Activated naive CD4-positive, alpha-beta T cell treated with anti-CD3 and anti-CD28 coated beads, Interleukin-2, amount 10 ng/mL, durations not matched to agents 7 days and 5 days (primary cell): ENCODE measurements around the gene HNF4A.
"Not testable (repeated sequence)": the region's sequence is repeated elsewhere in the genome, so short reads cannot be mapped to it uniquely, and the experiment has no call there.

ENCODE experiments used
- CTCF ChIA-PET: fragments of 350-600 bp; sonication (Branson Sonifier 250); formaldehyde crosslinking; loops from one replicate; lab custom pipeline; 2021; ENCODE audit warnings: antibody characterized with exemption; lab: Charles Lee
- DNase-seq: peaks from one replicate; pipeline ENCODE4 v3.0.0-alpha.2; 2020
- H3K27ac Mint-ChIP-seq: one replicate; pipeline ENCODE4 v1.8.0; 2021; ENCODE audit warnings: mild to moderate bottlenecking, moderate library complexity, mixed read lengths
- H3K27me3 Mint-ChIP-seq: one replicate; pipeline ENCODE4 v1.8.0; 2021; ENCODE audit warnings: mild to moderate bottlenecking, mixed read lengths
- H3K36me3 Mint-ChIP-seq: one replicate; pipeline ENCODE4 v1.8.0; 2021; ENCODE audit warnings: mixed read lengths
- H3K4me1 Mint-ChIP-seq: one replicate; pipeline ENCODE4 v1.8.0; 2021; ENCODE audit warnings: mixed read lengths
- H3K4me3 Mint-ChIP-seq: one replicate; pipeline ENCODE4 v1.8.0; 2021; ENCODE audit warnings: mild to moderate bottlenecking, moderate library complexity, mixed read lengths
- H3K9me3 Mint-ChIP-seq: one replicate; pipeline ENCODE4 v1.8.0; 2021; ENCODE audit warnings: mixed read lengths

The HNF4A gene

DNA sequence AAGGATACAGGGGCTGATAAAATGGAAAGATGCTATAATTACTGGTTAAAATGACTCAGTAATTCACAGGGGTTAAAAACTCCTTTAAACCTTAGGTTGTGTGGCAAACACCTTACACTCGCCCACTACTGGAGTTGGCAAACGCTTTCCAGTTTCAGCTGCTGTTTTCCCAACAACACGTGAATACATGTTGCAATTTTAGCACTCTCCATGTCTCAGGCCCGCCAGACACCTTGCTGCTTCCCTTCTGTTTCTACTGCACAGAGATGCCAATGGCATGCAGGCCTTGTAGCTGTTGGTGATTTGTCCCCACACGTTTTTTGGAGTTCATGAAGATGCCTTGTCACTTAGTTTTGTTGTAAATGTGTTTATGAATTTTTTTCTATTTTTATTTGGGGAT lies 114.8 kb downstream of the HNF4A start:
- Mint-ChIP-seq H3K4me1 (peaks cover 7% of the 10 kb centered on the region), H3K9me3 (no peaks in the 10 kb centered on the region), H3K36me3 (no peaks in the 10 kb centered on the region), H3K27me3 (peaks cover 21% of the 10 kb centered on the region), H3K27ac (no peak overlapping the region), H3K4me3 (no peak overlapping the region)
- no peak for DNase-seq
- CTCF ChIA-PET = no interaction called here

DNA sequence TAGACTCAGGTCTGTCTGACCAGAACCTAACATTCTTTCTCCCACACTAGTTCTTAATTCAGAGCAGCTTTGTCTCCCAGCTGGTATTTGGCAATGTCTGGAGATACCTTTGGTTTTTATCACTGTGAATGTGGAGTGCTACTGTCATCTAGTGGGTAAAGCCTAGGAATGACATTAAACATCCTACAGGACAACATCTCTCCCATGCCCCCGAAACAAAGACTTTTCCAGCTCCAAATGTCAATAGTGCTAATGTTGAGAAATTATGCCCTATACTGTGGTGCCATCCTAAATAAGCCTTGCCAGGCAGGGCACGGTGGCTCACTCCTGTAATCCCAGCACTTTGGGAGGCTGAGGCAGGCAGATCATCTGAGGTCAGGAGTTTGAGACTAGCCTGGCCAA lies 116.0 kb downstream of the HNF4A start:
- CTCF ChIA-PET = interaction anchor here (1.2 kb wide), 1 partner anchor 87 kb away, joined by 3 read pairs; no protein-coding TSS in a partner anchor
- Mint-ChIP-seq H3K27ac (no peak overlapping the region), H3K27me3 (peaks cover 19% of the 10 kb centered on the region), H3K4me1 (peaks cover 19% of the 10 kb centered on the region), H3K9me3 (no peaks in the 10 kb centered on the region), H3K4me3 (no peak overlapping the region), H3K36me3 (no peaks in the 10 kb centered on the region)
- no peak for DNase-seq

DNA sequence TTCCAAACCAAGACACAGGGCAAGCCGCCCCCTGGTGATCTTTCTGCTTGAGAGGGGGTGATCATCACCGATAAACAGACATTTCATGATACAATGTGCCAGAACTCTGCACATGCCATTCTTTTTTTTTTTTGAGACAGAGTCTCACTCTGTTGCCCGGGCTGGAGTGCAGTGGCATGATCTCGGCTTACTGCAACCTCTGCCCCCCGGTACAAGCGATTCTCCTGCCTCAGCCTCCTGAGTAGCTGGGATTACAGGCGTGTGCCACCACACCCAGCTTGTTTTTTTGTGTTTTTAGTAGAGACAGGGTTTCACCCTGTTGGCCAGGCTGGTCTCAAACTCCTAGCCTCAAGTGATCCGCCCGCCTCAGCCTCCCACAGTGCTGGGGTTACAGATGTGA lies 116.8 kb downstream of the HNF4A start:
- H3K27ac Mint-ChIP-seq, H3K4me3 Mint-ChIP-seq, H3K36me3 Mint-ChIP-seq, DNase-seq, H3K9me3 Mint-ChIP-seq, CTCF ChIA-PET: not testable (repeated sequence)
- H3K4me1 Mint-ChIP-seq = peaks cover 27% of the 10 kb centered on the region
- H3K27me3 Mint-ChIP-seq = peaks cover 18% of the 10 kb centered on the region

DNA sequence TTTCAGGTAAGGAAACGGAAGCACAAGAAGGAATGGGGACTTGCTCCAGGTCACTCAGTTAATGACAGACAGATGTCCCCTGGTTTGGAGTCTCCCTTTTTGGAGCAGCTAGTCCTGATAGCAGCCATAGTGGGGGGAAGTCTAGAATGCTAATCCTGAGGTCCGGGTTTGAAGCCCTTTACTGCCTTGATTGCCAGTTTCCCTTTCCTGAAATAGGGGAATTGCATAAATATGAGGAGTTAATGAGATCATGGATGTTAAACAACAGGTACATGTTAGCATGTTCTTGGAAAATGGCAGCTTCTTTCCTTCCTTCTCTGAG lies 119.8 kb downstream of the HNF4A start:
- H3K36me3 Mint-ChIP-seq = peaks cover 5% of the 10 kb centered on the region

DNA sequence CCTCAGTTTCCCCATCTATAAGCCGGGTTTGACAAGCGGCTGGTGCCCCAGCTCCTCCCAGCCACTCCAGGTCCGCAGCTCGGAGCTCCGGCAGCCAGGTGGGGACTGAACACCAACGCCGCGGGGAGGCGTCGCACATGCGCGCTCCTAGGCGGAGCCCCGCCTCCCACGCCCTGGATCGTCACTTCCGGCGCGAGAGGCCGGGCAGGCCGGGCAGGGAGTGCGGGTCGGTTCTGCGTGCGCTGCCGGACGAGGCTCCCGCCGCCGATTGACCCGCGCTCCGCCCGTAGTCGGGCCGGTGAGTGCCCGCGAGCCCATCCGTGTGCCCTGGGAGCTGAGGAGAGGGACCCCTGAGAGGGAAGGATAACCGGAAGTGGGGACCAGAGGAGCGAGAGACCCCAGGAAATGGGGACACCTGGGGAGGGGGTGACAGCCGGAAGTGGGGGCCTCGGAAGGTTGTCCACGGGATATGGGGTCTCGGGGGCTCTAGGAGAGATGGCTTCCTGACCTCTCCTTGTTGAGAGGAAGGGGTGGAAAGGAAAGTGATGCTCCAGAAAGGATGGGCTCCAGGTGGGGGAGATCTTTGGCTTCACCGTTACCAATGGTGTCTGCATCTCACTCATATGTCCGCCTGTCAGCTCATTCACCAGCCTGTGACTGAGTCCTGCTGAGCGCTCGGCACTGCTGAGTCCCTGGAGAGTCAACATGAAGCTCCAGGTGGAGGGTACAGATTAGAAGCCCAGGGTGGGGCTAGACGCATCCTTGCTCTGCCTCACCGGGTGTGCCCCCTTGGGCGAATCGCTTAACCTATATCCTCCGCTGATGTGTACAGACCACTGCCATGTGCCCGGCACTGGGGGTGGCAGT lies 120.4 kb downstream of the HNF4A start, which contains the start of gene TTPAL:
Gene TTPAL, plus strand, starts transcription at position 181 of the 867 bp plus-strand sequence. CDS start 4,126 bp downstream, outside the sequence.
- Mint-ChIP-seq H3K27me3 (peaks cover 13% of the 10 kb centered on the region), H3K4me1 (peaks cover 27% of the 10 kb centered on the region), H3K9me3 (no peaks in the 10 kb centered on the region), H3K36me3 (peaks cover 8% of the 10 kb centered on the region), H3K4me3 (peak within 1 kb of the TSS; percentile 92), H3K27ac (peak within 1 kb of the TSS; percentile 89)
- CTCF ChIA-PET = interaction anchor here (0.7 to 1.9 kb wide), 7 partner anchors 11 to 134 kb away, joined by 3 to 19 read pairs (median 3); no protein-coding TSS in a partner anchor
- DNase-seq = peak; percentile 91

More for the DNA sequence above, 119.8 kb downstream of the HNF4A start:
- no peak for DNase-seq
- Mint-ChIP-seq H3K4me3 (peak overlapping the region; percentile 92), H3K4me1 (peaks cover 27% of the 10 kb centered on the region), H3K27me3 (peaks cover 13% of the 10 kb centered on the region), H3K27ac (peak overlapping the region; percentile 89), H3K9me3 (no peaks in the 10 kb centered on the region)
- CTCF ChIA-PET = interaction anchor here (0.8 to 1.9 kb wide), 6 partner anchors 12 to 134 kb away, joined by 3 to 19 read pairs (median 3); no protein-coding TSS in a partner anchor

DNA sequence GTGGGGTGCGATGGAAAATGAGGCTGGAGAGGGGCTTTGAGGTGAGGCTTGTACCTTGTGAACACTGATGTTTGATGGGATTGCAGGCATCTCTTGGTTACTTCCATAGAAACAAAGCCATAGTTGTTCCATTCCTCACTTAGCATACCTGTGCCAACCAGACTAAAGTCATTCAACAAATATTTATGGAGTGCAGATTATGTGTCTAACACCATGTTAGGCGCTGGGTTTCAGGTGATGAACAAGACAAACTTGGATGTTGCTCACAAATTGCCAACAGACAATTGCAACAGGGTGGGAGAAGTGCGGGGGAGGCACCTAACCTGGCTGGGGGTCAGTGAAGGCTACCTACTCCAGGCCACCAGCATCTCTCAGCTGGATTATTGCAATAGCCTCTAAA lies 121.7 kb downstream of the HNF4A start:
- Mint-ChIP-seq H3K27me3 (peaks cover 11% of the 10 kb centered on the region), H3K36me3 (peaks cover 18% of the 10 kb centered on the region), H3K27ac (no peak overlapping the region), H3K4me3 (peak overlapping the region; percentile 92), H3K4me1 (peaks cover 27% of the 10 kb centered on the region), H3K9me3 (no peaks in the 10 kb centered on the region)
- CTCF ChIA-PET = no interaction called here
- DNase-seq = no peak

DNA sequence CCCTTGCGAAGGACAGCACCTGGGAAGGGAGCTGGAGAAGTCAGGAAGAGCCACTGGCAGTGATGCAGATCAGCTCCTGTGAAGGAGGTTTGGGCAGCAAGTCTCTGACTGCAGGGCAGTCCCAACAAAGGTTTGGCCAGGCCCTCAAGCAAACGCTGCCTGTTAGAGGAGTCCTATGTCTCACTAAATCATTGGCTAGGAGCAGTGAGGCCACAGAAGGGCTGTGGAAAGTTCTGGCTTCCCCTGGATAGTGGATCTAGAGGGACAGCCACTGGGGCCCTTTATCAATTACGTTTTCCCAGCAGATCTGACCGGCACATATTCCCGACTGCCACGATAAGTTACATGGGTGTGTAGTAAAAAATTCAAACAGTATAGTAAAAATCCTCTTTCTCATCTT lies 122.7 kb downstream of the HNF4A start:
- CTCF ChIA-PET = interaction anchor here (0.6 kb wide), 1 partner anchor 157 kb away, joined by 3 read pairs; no protein-coding TSS in a partner anchor
- Mint-ChIP-seq H3K4me1 (peaks cover 27% of the 10 kb centered on the region), H3K36me3 (peaks cover 18% of the 10 kb centered on the region), H3K4me3 (no peak overlapping the region), H3K27ac (peak overlapping the region; percentile 75), H3K27me3 (peaks cover 5% of the 10 kb centered on the region), H3K9me3 (no peaks in the 10 kb centered on the region)
- DNase-seq = no peak

DNA sequence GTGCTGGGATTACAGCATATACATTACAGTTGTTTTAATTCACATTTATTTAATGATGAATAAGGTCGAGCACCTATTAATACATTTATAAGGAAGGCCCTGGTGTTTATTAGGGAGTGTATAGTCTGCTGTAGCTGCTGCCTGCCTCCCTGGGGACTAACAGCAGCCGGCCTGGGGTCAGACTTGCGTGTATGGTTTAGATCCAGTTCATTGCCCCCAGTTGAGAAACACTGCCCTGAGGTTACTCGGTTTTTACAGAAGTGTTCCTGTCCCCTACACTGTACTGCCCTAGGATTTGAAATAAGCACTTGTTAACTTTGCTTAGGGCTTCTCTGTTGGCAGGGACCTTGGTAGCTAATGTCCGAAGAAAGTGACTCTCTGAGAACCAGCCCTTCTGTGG lies 124.1 kb downstream of the HNF4A start:
- no peak overlapping the region for H3K27ac Mint-ChIP-seq
- peaks cover 27% of the 10 kb centered on the region for H3K4me1 Mint-ChIP-seq

DNA sequence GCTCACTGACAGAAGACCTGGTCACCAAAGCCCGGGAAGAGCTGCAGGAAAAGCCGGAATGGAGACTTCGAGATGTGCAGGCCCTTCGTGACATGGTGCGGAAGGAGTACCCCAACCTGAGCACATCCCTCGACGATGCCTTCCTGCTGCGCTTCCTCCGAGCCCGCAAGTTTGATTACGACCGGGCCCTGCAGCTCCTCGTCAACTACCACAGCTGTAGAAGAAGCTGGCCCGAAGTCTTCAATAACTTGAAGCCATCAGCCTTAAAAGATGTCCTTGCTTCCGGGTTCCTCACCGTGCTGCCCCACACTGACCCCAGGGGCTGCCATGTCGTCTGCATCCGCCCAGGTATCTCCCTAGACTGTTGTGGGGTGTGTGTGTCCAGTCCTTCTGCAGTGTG lies 124.6 kb downstream of the HNF4A start:
- Mint-ChIP-seq H3K27ac (no peak overlapping the region), H3K36me3 (peaks cover 28% of the 10 kb centered on the region), H3K4me1 (peaks cover 22% of the 10 kb centered on the region), H3K4me3 (no peak overlapping the region), H3K27me3 (peaks cover 5% of the 10 kb centered on the region), H3K9me3 (no peaks in the 10 kb centered on the region)
- no peak for DNase-seq
- CTCF ChIA-PET = no interaction called here

More for the DNA sequence above, 124.1 kb downstream of the HNF4A start:
- H3K4me3 Mint-ChIP-seq = no peak overlapping the region
- DNase-seq = no peak
- H3K36me3 Mint-ChIP-seq = peaks cover 27% of the 10 kb centered on the region
- no peaks in the 10 kb centered on the region for H3K9me3 Mint-ChIP-seq
- CTCF ChIA-PET = no interaction called here
- peaks cover 5% of the 10 kb centered on the region for H3K27me3 Mint-ChIP-seq

DNA sequence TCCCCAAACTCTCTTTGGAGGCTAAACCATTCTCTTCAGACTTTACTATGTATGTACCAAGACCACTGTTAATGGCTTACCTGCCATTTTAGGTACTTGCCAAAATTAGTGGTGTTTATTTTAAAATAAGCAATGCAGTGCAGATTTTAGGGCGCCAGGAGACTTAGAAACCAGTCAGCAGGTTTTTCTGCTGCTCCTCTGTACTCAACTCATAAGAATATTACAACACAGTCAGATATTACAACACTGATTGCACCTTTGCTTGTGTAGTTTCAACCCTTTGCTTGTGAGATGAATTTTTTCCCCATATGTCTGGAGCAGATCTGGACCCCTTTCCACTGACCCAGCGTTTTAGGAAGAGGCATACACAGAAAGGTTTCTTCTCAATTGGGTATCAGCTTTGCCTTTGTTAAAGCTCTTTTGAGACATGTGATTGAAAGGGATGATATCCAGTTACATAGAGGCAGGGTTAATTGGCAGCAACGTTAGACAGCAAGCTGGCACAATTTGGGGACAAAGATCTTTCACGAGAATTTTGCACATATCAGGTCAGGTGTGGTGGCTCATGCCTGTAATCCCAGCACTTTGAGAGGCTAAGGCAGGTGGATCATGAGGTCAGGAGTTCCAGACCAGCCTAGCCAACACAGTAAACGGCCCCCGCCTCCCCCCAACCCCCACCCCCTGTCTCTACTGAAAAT lies 126.4 kb downstream of the HNF4A start:
- Mint-ChIP-seq H3K36me3 (peaks cover 31% of the 10 kb centered on the region), H3K4me3 (no peak overlapping the region), H3K9me3 (no peaks in the 10 kb centered on the region), H3K27me3 (no peaks in the 10 kb centered on the region), H3K27ac (peak overlapping the region; percentile 50), H3K4me1 (peaks cover 5% of the 10 kb centered on the region)
- CTCF ChIA-PET = no interaction called here
- DNase-seq = no peak

DNA sequence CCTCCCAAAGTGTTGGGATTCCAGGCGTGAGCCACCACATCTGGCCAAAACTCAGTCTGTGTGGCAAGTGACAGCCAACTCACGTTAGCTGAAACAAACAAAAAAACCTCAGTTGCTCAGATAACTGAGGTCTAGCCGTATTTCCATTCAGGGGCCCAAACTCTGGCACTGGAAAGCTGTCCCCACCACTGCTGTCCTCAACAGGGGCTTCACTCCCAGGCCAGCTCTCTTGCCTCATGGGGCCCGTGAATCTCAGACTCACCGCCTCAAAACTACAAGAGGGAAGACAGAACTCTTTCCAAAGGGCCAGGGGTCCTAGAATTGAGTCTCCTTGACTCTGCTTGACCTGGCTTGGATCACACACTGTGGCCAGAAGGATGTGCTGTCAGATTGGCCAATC lies 127.6 kb downstream of the HNF4A start:
- Mint-ChIP-seq H3K9me3 (no peaks in the 10 kb centered on the region), H3K4me1 (no peaks in the 10 kb centered on the region), H3K36me3 (peaks cover 29% of the 10 kb centered on the region), H3K27ac (no peak overlapping the region), H3K4me3 (no peak overlapping the region), H3K27me3 (no peaks in the 10 kb centered on the region)
- DNase-seq = no peak
- CTCF ChIA-PET = no interaction called here
